CMK (cell line): ENCODE measurements around the gene METTL24.

Experiments
- DNase-seq: peaks from one replicate; pipeline ENCODE4 v3.0.0-alpha.2; 2010; ENCODE audit warnings: low read depth

METTL24 gene, protein sequence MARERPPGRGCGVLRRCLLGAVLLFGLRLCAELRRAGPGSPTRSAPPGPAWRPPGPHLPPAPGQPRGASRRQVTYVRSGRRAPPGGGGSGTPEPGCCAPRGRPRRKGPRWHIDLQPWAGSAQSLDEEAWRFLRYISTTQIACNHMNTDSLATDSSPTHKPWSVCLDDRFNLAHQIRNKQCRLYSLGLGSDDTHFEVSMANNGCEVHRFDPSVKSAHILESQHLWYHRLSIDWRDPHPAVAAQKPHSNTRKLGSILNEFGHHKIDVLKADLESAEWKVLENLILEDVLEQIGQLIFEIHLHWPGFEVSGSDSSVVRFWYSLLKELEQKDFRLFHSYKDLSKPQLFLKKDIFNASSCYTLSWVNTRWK

DNA sequence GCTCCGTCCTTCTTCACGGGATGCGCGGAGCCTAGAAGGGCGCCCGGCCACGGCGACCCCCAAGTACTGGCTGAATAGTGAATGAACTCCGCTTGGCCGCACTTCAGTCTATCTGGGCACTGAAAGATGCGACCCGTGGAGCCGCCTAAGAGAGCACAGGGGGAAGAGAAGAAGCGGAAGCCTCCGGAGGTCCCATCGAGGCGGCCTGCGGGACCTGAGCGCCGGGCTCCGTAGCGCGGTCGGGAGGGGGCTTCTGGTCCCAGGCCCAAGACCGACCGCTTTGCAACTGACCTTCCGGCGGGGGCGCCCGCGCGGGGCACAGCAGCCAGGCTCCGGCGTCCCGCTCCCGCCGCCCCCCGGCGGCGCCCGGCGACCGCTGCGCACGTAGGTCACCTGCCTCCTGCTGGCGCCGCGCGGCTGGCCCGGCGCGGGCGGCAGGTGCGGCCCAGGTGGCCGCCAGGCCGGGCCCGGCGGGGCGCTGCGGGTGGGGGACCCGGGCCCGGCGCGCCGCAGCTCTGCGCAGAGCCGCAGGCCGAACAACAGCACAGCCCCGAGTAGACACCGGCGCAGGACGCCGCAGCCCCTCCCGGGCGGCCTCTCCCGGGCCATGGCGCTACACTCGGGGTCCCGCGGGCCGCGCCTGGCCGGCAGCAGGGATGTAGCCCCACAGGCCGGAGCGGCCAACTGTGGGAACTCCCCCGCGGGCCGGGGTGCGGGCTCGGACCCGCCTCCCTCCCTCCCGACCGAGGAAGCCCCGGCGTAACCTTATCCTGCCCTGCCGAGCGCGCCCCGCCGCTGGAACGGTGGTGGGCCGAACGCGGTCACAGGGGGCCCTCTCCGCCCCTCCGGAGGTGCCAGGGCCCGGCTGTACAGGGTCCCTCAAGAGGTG, at the start of gene METTL24:
TSS of gene METTL24 (minus strand) at position 686 of the 889 bp plus-strand sequence. CDS start at position 609, 77 bp downstream.
- DNase-seq, result no peak

DNA sequence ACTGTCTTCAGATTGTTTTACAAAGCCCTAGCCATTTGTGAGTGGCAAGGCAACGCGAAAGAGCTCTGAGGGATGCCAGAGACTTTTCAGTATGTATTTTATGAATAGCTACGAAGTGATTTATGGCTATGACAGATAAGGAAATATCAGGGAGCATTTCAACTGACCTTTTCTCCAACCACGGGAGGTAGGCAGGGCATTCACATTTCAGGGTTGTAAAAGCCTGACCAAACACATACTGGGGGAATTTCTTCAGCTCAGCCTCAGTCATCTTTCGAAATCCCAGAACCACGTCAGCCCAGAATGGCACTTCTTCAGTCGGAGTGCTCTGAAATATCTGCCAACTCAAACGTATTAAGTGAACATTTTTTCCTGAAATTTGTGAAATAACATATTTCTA, 46.5 kb upstream of the METTL24 start:
- no peak for DNase-seq

DNA sequence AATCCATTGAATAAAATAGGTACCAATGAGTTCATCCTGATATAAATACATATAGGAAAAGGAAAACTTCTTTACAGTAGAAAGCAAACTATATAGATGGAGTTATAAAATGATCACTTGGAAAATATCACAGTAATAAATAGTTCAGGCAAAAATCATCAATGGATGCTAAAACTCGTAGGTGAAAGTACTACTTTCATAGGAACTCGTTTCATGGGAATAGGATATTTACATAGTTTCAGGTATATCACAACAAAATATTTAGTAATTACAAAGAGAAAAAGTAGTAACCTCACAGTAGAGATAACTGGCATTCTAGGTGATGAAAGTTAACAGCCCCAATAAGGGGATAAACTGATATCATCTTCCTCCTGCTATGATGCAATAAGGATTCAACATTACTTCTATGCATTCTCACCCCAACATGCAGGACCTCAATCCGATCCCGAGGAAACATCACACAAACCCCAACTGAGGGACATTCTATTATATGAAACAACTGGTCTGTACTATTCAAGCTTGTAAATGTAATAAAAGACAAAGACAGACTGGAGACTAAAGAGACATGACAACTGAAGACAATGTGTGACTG, 43.5 kb upstream of the METTL24 start:
- no peak for DNase-seq

DNA sequence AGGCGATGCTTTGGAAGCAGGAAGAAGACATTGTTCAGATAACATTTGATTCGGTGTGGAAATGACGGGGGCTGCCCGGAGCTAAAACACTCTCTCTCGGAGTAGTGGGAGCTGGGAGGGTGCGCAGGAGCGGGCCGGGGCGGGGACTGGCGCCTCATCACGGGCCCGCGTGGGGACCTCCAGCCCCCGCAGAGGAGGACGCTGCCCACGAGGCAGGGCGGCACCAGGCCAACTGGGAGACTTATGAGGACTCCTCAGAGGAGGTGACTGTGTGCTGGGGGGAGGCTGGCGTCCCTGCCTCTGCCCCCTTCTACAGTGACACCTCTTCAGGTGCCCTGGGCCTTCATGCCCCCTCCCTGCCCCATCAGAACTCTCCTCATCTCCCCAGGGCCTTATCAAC, 42.1 kb upstream of the METTL24 start:
- no peak for DNase-seq

DNA sequence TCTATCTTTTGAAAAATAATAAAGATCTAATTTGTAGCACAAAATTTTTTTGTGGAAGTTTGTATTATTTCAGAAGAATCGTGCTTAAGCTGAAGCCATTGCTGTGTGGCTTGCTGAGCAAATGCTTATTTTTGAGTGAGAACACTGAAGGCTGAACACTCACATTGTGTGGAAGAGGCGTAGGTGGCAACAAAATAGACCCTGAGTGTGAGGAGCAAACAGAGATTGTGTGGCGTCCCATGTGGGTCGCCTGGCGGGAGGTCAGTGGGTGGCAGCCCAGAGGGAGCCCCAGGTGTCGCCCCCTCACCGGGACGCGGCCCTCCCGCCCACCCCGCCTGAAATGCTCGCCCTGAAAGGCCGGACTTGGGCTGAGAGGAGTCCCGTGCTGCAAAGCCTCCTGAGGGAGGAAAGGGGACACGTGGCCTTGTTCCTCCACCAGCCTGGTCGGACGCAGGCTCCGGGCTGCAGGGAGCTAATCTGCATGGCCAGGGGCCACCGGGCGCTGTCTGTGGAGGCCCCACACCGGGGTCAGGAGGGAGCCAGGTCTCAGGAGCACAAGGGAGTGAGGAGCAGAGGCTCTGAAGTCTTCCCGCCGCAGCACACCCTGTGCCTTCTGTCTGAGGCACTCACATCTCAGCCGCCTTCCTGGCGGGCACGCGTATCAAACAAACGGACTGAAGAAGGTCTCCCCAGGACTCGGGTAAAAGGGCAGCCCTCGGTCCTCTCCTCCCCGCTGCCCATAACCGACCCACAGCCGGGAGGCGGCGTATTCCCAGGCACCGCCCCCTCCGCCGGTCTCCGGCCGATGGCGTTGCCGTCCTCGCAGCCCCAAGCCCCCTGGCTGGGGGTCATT, 41.3 kb upstream of the METTL24 start:
- no peak for DNase-seq

DNA sequence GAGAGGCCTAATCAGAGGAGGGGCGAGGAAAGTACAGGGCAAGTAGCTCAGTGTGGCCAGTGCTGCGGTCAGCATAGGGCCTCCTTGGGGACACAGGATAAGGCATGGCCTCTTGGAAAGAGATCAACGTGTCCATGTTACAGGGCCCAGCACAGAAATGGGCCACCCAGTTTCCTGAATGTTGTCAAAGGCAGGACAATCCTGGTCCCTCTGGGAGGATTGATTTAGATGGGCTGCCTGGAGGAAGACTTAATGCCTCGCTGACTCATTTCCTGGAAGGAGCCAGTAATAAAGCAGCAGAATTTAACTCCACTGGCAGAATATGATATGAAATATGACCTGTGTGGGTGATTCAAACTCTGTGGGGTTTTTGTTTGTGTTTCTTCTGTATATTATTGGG, 40.6 kb upstream of the METTL24 start:
- no peak for DNase-seq

DNA sequence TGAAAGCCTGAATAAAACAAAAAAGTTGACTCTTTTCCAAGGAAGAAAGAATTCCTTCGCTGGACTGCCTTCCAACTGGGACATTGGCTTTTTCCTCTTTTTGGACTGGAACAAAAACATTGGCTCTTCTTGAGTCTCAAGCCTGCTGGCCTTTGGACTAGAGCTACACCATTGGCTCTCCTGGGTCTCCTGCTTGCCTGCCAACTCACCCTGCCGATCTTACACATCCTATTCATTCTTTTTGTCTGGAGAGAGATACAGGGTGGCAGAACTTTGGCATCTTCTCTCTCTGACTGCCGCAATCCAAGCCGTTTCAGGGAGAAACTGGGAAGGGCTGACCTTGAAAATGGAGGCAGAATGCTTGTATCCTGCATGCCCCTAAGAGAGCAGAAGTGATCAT, 37.1 kb upstream of the METTL24 start:
- DNase-seq, result no peak

DNA sequence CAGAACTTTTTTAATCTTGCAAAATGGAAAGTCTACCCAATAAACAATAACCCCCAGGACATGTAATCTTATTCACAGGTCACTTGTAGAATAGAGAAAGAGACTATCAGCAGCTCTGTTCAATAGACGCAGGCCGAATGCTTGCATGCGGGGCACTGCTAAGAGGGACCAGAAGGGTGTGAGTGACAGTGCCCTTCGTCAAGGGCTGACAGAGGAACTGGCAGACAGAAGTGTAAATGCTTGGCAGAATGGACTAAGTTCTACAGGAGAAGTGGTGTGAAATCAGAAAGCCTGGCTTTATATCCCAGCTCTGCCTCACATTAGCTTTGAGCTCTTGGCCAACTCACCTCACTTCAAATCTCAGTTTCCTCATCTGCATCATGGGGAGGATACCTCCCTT, 36.3 kb upstream of the METTL24 start:
- no peak for DNase-seq

DNA sequence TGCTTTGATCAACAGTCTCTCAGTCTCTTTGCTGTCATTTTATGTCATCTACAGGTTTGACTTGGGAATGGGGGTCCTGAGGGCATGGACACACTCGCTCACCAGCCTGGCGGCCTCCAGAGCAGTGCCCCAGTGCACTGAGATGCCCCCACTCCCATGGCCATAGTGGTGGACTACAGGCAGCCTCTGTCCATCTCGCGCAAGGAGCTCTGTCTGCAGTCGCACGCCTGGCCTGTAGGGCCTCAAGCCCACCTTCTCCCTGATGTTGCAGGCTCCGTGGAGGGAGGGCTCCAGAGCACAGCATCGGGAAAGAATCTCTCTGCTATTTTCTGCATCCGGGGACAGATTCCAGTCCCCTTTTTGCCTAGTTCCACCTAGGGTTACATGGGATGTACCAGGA, 34.6 kb upstream of the METTL24 start:
- DNase-seq, result no peak

DNA sequence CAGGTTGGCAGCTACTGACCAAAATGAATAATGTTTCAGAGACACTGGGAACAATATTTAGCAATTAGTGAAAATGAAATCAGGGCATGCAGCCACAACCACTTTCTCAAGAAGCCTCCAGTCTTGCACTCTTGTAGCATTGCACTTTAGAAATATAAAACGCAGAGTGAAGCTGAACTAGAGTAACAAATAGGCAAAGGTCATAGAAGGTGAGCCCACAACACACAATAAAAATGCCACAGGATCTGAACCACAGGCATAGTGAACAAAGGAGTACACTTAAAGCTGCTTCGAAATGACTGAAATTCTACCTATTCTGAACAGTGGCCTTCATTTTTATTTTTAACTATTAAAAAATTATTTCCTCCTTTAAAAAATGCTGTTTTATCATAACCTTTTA, 32.3 kb upstream of the METTL24 start:
- no peak for DNase-seq

DNA sequence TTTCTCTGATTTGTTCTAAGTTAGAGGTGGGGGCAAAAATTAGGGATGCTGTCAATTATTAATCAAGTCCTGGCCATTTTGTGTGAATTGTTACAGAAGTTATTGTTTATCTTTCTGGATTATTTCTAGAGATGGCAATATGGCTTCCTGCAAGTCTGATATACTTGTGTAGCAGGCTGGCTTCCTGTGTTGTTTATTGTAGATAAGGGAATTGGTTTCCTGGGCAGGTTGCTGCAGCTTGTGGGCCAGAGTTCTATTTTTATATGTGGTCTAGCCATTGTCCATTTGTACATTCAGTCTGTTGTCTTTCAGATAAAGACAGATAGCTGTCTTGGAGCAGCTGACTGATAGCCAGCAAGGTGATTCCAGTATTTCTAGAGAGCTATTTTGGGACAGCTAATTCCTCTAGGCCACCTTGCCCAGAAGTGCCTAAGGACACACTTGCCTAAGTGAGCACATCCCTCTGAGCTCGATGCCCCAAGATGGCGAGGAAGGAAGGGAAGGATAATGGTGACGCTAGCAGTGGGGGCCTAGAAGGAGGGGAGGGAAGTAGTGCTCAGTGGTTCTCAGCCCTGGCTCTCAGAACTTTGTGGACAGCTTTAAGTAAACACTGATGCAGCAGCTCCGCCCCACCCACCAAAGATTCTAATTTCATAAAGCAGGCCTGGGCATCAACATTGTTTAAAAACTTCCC, 31.7 kb upstream of the METTL24 start:
- DNase-seq, result peak; percentile 84

DNA sequence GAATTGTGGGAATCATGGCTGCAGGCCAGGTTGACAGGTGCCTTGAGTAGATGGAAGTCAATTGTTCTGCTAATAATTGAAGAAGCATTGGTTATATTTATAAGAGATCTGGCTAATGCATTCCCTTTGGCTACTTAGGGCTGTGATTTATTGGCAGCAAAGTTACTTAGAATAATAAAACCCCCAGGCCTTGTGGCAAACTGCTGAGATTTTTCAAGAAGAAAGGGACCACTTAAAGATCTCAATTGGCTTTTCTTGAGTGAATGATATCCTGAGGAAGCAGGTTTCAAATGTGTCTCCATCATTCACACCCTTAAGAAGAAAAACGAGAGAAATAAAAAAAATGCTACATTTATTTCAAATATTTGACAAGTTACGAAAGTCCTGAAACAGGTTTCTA, 29.8 kb upstream of the METTL24 start:
- no peak for DNase-seq

DNA sequence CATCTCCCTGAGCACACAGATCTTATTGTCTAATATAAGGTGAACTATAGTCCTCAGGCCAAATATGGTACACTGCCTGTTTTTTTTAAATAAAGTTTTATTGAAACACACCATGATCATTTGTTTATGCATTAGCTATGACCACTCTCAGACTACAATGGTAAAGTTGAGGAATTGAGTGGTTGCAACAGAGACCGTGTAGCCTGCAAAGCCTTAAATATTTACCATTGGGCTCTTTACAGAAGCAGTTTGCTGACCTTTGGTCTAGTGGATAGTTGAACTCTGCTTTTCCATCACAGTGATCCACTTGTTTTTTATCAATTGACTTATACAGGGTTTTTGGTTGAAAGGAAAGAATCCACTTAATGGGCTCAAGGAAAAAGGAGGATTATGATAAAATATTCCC, 27.3 kb upstream of the METTL24 start:
- no peak for DNase-seq

DNA sequence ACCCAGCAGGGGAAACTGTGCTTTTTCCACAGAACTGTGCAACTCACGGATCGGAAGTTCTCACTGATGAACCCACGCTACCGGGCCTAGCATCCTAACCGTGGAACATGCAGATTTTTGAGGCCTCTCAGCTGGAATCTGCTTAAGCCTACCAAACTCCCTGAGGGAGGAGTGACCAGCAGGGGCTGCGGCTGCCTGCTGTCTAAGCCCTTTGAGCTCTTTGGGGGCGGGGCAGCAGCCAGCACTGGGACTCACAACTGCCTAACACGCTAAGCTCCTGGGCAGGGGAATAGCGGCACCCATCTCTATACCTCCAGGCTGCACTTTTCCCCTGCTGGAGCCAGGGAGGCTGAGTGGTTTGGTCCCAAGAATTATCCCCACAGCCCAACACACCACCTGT, 20.4 kb upstream of the METTL24 start:
- DNase-seq, result no peak

DNA sequence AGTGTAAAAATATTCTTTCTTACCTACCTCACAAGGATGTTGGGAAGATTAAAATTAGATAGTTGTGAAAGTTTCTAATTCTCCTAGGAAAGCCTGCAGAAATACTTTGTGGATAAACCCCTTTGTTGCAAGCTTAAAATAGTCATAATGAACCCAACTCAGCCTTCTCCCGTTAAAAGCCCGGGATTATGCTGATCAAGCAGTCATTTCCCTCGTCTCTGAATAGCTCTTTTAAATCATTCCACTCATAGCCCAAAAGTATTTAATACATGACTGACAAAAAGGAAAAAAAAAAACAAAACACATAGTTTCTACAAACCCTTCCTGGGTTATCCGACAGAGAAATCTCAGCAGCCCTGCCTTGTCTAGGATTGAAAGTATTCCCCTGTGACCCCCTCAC, 10.9 kb upstream of the METTL24 start:
- DNase-seq, result no peak

DNA sequence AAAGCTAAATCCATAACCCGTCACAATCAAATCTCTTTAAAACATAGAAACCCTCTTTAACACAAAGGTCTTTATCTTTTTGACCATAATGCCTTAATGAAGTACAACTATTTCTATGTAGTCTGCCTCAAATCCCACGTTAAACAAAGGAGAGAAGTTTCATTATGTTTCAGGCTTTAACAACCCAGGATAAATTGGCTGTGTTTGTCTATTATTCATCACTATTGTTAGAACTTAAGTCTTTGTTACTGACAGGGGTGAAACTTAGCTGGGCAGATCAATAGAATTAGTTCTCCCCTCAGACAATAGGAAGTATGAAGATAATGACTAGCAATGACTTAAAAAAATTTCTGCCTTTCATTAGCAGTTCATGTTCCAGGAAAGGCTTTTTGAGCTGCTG, 10.1 kb upstream of the METTL24 start:
- no peak for DNase-seq

DNA sequence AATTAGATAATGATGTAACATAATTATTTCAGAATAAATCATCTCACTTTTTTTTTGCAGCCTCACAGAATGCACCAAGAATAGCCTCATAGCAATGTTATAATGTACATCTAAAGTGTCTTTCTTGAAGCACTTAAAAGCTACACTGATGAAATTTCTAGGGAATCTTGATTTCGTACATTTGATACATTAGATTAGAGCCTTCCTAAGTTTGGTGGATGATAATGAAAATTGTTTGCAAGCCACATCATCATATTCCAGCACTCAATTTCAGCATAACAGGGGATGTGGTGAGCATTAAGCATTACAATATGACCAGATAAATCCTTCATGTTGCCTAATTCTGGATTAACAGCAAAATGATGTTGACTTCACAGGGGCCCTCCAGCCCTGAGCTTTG, 9.7 kb upstream of the METTL24 start:
- no peak for DNase-seq

DNA sequence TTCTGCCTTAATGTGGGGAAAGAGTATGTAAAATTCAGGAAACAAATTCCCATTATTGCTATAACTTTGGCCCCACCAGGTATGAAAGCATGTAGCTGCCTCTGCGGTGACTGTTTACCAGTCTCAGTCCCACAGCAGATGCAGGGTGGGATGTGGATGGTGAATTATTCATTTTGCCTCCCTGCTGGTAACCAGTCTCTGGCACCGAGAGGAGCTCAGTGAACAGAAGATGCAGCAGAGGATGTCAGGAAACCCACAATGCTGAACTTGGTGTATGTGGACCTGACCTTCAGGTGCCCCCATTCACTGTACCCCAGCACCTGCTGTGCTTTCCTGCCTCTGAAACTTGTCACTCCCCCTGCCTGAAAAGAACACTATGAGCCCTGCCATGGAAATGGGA, 8.8 kb upstream of the METTL24 start:
- DNase-seq, result no peak

DNA sequence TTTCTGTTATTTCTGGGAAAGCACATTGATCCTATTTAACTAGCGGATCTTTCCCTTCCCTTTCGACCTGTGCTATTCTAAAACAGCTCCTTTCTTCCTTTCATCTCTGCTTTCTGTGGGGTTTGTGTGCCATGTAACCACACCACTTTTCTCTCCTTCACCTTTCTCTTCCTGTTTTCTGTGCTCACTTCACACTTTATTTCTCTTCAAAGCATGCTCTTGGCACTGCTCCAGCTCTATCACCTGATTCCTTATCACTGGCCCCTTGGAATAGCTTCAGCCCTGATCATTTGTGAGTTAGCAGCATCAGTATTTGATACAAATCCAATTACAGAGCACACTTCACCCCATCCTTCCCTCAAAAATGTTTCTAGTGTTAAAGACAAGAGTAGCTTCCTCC, 8.1 kb upstream of the METTL24 start:
- DNase-seq, result no peak

DNA sequence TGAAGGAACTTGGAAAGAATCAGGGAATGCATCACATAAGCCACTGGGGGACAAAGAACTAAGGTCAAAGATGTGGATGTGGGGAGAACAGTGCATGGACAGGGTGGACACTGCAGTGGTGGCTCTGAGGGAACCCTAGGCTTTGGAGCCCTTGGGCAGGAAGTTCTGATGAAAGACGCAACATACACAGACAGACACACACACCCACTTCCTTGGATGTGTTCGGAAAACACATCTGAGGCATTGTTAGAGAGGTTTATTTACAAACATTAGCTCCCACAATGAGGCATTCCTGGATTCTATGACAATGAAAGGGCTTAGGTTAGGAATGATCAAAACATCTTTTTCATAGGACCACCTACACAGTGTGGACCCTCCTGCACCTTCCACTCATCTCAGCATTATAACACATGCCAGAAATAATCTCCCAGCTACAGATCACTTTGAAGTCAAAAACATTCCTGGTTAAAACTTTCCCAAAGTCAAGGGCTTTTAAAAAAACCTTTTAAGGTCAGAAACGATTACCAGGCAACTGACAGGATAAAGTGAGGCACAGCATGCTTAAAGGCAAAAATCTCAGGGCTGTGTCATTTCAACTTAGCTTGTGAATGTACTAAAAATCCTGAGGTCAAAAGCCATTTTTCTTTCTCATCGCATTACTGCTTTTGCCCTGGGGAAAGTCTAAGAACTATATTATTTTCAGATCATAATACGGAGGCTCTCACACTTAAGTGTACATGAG, 6.4 kb upstream of the METTL24 start:
- no peak for DNase-seq

DNA sequence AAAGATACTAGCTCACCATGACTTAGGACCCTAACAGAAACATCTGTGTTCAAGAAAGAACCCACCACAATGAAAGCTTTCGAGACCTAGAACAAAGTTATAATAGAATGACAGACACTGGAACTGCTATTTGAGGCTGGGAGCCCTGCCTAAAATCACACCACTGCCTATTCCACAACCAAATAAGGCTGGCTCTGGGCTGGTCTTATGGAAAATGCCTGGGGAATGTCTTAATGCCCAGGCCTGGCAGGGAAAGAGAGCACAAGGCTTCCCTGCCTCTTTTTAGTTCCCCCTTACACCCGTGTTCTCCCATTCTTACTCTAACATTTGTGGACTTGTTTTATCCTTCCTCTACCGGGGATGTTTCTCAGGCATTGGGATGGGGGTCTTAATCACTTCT, 5.6 kb upstream of the METTL24 start:
- no peak for DNase-seq
